DMS153 (cell line): Measurements from ENCODE around the gene DISC1.
A peak's percentile ranks its signal among the peaks of the same experiment; 100 is the strongest.
"Not testable (repeated sequence)": the region's sequence is repeated elsewhere in the genome, so short reads cannot be mapped to it uniquely, and the experiment has no call there.

Source experiments
- DNase-seq: peaks from one replicate; lab custom pipeline; 2025; lab: John Stamatoyannopoulos, UW

The DISC1 gene

DNA sequence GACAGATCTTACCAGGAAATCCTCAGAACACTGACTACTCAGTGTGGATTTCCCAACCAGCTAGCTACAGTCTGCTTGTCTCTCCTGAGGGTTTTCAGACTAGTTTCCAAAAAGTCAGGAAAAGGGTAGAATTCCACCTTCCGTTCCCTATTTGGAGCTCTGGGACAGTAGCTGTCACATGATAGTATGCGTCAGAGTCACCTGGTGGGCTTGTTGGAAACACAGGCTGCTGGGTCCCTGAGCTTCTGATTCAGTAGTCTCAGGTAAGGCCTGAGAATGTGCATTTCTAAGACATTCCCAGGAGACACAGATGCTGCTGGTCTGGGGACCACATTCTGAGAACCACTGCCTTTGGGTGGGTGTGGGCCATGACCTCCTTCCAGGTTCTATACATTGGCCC lies 272.5 kb downstream of the DISC1 start:
- DNase-seq = no peak

DNA sequence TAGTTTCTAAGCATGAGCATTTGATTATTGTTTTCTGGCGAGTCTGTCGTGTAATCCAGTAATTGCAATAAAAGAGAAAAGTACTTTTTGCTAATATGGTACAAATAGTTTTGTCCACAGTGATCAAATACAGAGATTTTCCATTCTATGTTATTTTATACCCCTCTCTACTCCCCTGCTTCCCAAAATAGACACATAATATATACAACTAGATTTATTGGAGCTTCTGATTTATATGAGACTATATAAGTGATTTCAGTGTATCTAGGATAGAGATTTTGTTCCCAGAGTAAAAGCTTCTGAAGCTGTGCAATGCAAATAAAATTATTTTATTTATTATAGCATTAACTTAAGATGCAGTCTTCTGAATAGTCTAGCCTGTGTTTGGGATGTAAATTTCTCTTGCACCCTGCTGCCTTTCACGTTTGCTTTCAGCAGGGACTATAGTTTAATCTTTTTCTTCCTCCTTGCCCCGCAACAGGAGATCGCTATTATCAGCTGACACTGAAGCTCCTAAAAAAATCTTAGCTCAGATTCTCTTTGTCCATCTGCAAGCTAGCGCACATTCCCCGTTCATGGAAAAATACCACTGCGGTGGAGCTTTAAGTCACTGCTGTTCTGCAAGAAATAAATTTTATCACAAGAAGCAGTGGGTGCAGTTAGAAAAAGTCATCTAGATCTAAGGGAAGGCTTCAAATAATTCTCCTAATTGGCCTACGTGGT lies 273.3 kb downstream of the DISC1 start:
- no peak for DNase-seq

DNA sequence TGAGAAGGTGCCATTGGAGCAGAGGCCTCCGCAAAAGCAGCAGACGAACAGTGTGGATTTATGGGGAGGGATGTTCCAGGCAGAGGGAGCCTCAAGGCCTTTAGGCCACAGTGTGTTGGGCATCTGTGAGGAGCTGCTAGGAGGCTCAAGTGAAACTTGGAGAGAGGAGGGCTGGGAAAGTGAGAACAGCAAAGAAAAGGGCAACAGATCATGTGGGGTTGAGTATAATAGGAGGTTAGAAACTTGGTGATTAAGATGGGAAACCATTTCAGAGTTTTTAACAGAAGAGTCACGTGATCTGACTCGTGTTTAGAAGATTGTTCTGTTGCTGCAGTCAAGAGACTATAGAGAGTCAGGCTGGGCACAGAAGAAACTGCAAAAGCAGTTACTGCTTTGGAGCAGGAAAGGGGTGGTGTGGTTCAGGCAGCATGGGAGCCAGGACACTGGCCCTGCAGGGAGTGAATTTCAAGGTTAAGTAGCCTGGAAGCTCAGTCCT lies 277.0 kb downstream of the DISC1 start:
- DNase-seq = no peak

DNA sequence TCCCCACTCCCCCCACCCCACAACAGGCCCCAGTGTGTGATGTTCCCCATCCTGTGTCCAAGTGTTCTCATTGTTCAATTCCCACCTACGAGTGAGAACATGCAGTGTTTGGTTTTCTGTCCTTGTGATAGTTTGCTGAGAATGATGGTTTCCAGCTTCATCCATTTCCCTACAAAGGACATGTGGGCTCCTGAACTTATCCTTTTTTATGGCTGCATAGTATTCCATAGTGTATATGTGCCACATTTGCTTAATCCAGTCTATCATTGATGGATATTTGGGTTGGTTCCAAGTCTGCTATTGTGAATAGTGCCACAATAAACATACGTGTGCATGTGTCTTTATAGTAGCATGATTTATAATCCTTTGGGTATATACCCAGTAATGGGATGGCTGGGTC lies 280.7 kb downstream of the DISC1 start:
- DNase-seq = not testable (repeated sequence)

DNA sequence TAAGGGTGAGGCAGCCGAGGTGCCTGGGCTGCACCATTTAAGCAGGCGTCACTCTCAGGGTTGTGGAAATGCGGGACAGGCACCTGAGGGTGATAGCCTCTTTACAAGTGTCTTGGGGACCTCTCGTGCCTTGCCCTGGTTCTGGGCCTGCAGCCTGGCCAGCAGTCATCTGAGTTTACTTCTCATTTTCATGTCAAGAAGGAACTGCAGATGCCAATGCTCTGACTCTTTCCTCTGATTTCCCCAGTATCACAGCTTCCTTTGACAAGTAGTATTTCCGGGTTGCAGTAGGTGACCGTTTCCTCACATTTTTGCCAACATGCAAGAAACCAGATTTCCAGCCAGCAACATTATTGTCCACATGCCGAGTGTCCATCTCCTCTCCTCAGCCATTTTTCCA lies 286.9 kb downstream of the DISC1 start:
- DNase-seq = no peak

DNA sequence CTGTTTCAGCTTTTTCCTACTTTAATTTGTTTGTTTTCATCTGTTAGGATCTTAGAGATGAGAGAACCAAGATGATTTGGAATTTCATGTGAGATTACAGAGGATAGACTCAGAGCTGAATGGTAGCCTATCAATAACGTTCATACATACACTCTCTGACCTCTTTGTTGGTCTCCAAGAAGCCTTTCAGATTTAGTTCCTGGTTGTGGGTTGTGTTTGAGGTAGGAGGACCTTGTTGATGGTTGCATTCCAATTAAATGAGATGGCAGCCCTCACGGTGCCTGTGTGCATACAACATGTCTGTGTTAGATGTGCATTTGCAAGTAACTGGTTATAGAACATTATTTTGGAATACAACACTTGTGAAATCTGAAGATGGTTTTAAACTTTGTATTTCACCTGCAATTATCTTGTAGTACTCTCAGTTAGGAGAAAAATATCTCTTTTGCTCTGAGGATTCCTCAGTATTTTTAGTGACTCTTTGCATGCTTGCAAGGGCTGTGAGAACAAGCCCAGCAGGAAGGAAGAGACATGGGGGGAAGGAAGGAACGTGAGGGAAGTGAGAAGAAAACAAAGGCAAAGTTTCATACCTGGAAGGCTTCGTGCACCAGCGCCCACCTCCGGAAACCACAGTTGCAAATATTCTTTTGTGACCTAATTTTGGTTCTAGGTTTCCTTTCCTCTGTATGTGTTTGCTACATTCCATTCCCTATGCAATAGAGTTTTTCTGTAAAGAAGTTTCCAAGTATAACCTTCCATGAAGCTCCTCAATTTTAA lies 291.8 kb downstream of the DISC1 start:
- DNase-seq = no peak

DNA sequence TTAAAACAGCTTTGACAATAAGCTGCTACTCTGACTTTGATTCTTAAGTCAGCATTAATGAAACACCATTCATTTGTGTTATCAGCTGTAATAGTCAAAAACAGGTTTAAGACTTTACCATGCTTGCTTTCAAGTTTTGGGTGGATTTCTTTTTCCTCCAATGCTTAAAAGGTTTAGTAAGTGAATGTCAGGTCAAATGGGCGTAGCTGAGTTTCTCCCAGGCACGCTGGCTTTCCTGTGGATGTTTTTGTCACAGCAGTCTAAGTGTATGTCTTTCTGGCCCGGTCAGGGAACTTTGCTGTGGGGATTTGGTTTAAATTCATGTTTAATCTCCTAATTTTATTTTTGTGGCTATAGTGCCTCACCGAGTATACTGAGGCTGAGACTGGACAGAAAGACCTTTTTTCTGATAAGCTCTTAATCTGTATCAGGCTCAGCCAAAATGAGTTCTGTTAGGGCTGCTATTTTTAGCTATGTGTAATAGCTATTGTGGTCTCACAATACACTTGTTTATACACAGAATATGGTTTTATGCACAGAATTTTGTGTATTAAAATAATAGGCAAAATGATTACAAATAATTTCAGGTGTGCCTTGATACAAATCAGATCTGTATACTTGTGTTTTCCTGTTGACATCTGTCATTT lies 292.8 kb downstream of the DISC1 start:
- DNase-seq = no peak

DNA sequence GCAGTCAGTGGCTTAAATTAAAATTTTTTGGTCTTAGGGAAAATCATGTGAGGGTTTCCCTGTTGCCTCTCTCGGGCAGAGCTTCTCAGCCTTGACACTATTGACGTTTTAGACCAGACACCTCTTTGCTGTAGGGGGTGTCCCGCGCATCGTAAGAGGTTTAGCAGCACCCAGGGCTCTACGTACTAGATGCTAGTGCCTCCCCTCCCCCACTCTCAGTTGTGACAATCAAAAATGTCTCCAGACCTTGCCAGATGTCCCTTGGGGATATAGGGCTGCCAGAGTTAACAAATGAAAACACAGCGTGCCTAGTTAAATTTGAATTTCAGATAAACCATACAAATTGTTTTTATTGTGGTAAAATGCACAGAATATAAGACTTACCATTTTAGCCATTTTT lies 293.3 kb downstream of the DISC1 start:
- peak; percentile 57 for DNase-seq

DNA sequence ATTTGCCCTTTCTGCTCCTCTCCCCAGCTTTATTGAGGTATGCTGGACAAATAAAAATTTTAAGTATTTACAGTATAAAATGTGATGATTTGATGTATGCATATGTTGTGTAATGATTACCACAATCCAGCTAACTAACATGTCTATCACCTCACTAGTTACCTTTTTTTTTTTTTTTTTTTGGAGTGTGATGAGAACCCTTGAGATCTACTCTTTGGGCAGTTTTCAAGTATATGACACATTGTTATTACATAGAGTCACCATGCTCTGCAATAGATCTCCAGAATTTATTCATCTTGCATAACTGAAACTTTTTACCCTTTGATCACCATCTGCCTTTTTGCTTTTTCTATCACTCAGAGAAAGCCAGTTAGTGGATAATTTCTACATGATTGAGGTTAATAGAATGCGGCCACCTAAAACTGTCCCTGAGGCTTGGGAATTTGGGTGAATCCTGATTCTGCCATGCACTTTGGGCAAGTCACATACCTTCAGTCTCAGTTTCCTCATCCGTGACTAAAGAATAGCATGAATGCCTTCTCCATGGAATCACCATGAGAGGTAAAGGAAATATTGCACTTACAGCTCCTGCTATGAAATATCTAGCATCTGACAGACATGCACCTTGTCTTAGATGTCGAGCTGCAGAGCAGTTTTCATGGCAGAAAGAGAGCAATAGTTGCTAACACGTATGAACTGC lies 295.2 kb downstream of the DISC1 start:
- DNase-seq = no peak

DNA sequence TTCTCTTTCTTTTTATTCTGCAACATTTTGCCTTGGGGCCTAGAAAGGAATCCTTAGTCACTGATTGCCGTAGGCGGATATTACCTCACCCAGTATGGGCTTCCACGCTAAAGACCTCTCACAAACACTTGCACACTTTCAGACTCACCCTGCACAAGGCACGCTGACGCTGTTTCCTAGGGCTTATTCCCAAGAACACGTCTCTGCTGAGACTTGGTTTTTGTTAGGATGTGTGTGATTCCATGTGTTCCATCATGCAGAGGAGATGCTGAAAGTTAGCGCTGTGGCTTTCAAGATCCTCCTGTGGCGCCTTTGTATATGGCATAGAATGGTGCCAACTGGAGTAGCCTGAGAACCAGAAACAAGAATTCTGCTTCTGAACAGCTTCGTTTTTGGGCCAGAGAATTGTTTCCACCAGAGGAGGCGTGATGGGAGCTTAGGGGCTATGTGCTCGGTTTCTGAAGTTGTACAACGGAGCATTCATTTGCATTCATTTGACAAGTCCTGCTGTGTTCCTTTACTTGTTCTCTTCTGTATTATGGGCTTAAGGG lies 297.0 kb downstream of the DISC1 start:
- no peak for DNase-seq

DNA sequence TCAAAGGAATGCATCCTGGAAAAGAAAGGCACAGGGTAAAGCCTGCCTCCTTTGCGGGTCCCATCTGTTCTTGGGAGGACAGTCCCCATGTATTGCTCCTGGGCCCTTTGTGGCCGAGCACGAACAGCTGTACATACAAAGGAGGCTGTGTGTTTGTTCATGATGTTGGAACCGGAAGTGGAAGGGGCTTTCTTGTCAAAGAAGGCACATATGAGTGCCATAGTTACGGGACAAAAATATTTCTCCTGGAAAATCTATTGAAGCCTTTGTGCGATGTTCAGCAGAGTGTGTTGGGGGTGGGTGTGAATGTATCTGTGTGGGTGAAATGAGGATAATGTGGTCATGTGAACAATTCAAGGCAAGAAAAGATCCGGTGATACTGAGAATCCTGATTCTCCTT lies 297.6 kb downstream of the DISC1 start:
- DNase-seq = peak; percentile 96

DNA sequence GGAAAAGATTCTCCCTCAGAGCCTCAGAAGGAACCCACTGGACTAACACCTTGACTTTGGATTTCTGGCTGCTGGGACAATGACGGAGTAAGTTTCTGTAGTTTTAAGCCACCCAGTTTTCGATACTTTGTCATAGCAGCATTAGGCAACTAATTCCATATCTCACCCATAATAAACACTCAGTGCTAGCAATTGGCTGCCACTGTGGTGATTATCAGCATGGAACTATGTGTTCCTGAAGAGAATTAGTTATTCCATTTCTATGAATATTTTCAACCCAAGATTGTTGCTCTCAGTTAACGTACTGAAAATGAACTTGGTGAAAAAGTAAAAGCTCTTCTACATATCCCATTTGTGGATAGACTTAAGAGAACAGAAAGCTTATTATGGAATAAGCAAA lies 299.3 kb downstream of the DISC1 start:
- DNase-seq = no peak

DNA sequence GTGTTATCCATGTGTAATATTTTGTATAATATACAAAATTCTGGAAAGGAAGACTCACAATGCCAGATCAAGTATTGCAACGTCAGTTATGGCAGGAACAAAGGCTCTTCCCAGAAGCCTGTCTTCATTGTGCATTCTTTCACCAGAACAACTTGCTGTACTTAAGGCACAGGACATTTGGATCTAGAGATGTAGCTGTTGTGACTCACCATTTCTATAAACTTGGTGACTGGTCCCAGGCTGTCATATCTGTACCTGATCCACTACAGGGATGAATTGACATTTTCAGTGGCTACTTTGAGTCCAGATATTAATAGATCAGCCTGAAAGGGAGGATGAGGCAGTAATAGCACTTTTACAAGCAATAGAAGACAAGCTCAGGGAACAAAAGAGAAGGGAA lies 299.8 kb downstream of the DISC1 start:
- DNase-seq = no peak

DNA sequence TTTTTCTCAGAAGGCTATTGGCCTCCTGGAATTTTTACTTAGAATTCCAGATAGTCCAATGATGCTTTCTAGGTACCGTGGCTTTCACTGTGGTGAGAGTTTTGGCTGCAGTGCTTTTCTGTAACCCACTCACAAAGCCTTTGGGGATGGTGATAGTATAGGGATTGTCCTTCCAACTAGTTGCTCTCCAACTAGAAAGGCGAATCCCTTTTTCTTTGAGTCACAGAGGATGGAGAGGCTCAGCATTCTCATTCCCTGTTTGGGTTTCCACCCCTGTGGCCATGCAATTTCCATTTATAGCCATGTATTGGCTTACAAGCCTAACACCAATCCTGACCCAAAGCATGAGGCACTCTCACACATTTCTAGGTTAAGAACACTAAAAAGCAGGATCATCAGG lies 300.3 kb downstream of the DISC1 start:
- no peak for DNase-seq

DNA sequence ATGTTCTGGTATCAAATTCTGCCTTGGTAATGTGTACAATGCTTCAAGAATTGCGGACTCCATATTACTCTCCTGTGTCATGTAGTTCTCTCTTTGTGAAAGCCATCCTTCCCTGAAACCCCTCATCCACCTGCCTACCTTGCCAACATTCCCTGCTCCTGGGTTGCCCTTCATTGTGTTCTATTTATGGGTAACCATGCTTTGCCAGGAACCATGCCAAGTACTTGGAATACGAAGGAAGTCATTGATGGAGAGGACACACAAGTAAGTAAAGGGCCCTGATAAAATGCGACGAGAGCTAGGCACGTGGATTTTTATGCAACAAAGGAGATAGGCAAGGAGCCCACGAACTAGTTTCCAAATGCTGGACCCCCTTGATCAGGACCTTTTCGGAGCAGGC lies 300.8 kb downstream of the DISC1 start:
- DNase-seq = peak; percentile 81

DNA sequence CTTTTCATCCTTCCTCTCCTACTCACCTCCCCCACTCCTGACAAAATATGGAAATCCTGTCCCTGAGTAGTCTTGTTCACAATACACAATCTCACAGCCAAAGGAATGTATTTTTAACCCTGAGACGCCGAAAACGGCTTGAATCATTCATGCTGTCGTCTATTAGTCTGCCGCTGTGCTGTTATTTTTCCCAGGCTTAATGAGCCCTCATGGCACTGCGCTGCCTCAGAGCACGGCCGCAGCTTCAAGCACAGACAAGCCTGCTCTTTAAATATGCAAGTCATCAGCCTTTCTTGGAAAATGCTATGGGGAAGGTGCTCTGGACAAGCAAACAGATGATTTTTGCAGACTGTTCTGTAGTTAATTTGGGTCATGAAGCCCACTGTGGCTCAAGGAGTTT lies 302.7 kb downstream of the DISC1 start:
- peak; percentile 50 for DNase-seq

DNA sequence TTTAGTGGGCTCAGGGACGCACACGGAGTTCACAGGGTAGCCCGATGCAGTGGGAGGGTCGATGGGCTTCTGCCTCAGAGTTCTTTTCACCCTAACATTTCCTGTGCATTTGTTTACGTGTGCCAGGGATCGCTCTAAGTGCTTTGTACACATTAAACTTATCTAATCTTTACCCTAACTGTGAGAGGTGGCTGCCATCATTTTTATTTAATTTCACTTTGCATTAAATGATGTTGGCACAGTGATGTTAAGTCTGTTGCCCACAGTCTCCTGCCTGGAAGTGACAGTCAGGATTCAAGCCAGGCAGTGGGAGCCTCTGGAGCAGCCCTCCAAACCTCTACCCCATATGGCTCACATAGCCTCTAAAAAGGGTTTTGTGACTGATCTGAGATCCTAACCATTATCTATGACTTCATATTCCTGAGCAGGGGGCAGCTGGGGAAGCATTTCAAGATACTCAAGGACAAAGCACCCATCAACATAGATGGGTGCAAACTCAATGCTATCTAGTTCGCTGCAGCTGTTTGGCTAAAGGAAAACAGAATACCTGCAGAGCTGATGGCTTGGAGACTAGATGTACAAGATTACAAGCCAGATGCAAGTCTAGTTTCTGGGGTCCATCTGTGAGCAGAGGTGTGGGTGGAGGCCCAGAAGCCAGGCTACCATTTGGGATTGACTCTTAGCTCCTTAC lies 303.8 kb downstream of the DISC1 start:
- DNase-seq = no peak

DNA sequence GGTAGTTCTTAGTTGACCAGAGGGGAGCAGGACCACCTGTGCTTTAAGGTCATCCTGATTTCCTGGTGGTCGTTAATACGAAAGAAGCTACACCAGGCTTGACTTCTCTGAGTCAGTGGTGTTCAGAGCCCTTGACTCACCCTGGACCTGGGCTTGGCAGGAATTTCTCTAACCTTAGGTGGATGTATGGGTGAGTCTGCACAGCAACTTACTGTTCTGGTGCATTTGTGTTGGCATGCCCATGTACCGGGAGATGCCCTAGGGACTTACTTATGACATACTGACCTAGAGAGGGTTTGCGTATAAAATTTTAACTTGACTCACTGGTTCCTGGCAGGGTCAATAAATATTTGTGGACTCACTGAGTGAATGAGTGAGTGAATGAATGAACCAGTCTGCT lies 304.6 kb downstream of the DISC1 start:
- no peak for DNase-seq

DNA sequence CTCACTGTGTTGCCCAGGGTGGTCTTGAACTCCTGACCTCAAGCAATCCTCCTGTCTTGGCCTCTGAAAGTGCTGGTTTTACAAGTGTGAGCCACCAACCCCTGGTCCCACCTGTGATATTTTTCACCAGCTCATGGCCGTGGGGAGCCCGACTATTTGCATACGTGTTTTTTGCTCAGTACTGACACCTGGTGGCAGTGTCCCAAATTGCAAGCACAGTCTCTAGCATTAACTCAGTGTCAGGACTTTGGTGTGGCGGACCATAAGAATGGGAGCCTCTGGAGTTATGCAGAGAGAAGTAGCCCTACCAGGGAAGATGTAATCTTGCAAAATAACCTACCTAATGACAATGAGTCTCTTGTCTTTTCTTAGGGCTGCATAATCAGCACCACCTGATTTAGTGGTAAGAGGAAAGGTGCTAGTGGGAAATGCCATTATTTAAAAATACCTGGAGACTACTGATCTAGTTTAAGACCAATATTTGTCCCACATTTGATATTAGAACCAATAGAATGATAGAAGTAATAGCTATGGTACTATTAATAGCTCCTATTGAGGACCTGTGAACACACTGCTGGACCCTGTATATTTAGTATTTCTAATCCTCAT lies 305.4 kb downstream of the DISC1 start:
- no peak for DNase-seq

DNA sequence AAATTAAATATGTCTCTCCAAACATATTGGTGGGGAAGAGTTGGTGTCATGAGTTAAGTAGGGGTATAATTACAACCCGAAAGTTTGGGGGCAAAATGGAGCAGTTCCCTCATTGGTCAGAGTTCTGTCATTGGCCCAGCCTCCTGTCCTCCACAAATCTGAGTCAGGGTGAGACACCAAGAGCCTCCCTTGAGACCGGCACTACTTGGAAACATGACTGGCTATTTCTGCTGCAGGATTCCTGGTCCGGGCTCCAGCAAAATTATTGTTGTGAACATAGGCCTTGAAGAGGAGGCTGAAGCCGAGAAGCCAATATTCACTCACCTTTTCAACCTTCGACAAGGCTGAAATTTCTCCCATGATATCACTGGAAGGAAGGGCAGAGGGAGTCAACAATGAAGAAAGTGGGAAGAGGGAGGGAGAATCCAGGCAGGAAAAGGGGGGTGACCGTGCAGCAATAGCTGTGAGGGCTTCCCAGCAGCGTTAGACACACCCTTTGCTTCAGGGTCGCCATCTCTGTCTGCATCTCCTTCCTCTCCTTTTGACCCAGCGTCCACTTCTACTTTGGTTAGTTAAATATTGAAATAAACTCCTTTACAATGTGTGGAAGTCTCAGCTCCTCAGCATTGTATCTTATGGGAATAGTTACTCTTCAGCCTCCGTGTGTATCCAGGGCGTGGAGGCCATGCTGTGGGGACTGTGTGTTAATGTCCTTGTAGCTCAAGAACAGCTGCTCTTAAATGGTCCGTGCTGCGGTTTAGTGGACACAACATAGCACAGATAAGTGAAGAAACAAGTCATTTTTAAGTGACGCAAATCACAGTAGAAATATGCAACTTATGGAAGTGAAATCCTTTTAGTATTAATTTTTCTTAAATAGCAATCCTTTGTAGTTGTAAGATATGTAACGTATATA lies 307.4 kb downstream of the DISC1 start:
- DNase-seq = no peak
